ENCODE results near the gene ERGIC1.
"Not testable (repeated sequence)": the region's sequence is repeated elsewhere in the genome, so short reads cannot be mapped to it uniquely, and the experiment has no call there.

Gene ERGIC1

DNA sequence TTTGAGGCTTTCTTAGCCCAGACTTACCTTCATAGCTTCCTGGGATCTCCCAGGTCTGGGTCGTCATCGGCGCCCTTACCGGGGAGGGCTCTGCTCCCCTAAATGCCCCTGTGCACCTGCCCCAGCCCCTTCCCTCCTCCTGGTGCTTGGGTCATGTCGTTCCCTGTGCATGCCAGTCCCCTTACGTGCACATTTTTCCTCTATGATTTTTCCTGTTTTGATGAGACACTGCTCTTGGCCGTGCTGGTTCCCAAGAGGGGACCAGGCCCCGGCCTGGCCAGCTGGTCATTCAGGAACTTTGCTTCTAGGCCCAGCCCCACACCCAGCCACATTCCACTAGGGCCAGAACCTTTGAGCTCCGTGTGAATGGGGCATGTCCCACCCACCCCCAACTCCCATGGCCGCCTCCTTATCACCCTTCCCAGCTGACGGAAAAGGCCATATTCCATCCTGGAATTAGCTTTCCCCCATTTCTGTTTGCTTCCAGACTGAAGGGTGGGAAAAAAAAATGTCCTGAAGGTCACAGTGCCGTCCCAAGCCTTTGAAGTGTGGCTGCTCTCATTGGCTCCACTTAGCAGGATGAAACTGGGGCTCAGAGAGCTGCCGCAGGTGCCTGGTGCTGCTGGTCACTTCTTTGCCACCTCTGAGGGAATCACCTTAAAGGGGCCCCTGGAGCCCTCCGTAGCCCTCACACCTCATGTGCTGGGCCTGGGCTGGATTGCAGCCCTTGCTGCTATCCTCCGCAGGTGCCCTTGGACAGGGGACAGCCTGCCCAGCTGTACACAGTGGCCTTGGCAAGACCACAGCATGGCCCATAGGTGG is 25.1 kb downstream of the ERGIC1 start:
- Mint-ChIP-seq H3K36me3 (ENCODE audit: insufficient read depth) (peaks cover 4% of the 10 kb centered on the region), H3K27me3 (no peaks in the 10 kb centered on the region), H3K9me3 (no peaks in the 10 kb centered on the region), H3K4me1 (peaks cover 58% of the 10 kb centered on the region), H3K27ac (ENCODE audit: low read depth) (peak overlapping the region; percentile 68), H3K4me3 (no peak overlapping the region)
- no peak for ATAC-seq (replicated peaks; ENCODE audit: extremely low read depth, poor library complexity, severe bottlenecking)
- DNase-seq (ENCODE audit: low spot score in 2 of 2) = no peak

DNA sequence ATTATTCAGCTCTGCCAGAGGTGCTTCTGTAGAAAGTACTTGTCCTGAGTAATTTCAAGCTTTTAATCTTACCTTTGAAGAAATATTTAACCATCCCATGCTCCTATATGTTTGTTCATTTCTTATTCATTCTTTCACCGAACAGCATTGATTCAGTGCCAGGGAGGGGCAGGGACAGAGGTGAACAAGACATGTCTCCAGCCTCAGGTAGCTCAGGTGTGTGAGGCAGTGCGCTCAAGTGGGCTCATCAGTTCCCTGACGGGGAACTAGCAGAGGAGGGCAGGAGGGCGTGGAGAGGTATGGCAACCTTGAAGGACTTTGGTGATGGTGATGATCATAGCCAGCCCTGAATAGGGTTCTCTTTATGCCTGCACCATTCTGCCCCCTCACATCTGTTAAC is 25.9 kb downstream of the ERGIC1 start:
- Mint-ChIP-seq H3K9me3 (no peaks in the 10 kb centered on the region), H3K27me3 (no peaks in the 10 kb centered on the region), H3K36me3 (ENCODE audit: insufficient read depth) (peaks cover 3% of the 10 kb centered on the region), H3K4me3 (no peak overlapping the region), H3K27ac (ENCODE audit: low read depth) (peak overlapping the region; percentile 68), H3K4me1 (peaks cover 51% of the 10 kb centered on the region)
- no peak for DNase-seq (ENCODE audit: low spot score in 2 of 2)
- no peak for ATAC-seq (replicated peaks; ENCODE audit: extremely low read depth, poor library complexity, severe bottlenecking)

DNA sequence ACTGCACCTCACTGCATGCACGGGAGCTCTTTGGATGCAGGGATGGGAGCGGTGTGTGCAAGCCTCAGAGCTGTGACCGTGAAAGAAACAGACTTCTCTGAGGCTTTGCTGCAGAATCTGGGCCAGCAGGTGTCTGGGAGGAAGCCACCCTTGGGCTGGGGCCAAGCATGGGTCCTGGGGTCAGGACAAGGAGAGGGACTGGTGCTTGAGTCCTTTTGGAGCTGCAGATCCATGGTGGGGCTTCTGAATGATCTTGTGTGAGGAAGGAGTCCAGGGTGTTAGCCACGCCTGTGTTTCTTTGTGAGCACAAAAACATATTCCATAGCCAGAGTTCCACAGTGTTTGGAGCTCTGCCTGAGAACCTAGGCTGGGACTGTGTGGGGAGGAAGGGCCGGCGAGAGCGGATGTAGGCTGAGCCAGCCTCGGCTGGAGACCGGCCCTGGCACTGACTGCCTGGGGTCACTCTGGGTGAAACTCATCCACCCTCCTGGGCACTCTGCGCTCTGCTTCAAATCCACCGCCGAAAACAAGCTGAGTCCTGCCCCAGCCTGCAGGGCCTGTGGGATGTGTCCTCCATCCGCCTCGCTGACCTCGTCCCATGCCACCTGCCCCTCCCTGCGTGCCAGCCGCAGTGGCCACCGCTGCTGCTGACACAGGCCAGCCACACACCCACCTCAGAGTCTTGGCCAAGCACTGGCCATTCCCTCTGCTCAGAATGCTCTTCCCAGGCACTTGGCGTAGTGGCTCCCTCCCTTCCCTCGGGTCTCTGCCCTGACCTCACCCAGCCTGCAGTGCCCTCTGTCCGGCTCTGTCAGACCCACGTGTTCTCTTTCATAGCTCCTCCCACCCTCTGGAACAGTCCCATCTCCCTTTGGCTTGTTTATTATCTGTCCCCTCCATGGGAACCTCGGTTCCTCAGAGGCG is 26.7 kb downstream of the ERGIC1 start:
- Mint-ChIP-seq H3K27ac (ENCODE audit: low read depth) (peak overlapping the region; percentile 53), H3K4me1 (peaks cover 51% of the 10 kb centered on the region), H3K9me3 (no peaks in the 10 kb centered on the region), H3K36me3 (ENCODE audit: insufficient read depth) (peaks cover 2% of the 10 kb centered on the region), H3K27me3 (no peaks in the 10 kb centered on the region), H3K4me3 (no peak overlapping the region)
- ATAC-seq (replicated peaks; ENCODE audit: extremely low read depth, poor library complexity, severe bottlenecking) (no peak), DNase-seq (ENCODE audit: low spot score in 2 of 2) (no peak)

DNA sequence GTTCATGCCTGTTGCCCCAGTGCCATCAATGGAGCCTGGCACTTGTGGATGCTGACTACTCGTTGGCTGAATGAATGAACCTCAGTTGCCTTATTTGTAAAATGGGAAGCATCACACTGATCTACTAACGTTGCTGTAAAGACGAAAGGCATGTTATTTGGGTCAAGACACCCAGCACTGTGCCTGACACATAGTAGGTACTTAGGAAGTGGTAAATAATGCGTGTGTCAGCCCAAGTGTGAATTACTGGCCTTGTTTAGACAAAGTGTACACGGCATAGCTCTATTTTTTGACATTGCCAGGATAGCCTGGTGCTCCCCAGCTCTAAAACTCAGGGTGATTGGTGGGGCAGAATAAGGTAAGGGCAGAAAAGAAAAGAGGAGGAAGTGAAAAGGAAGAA is 27.4 kb downstream of the ERGIC1 start:
- no peak for DNase-seq (ENCODE audit: low spot score in 2 of 2)
- H3K27ac Mint-ChIP-seq (ENCODE audit: low read depth) = peak overlapping the region; percentile 53

DNA sequence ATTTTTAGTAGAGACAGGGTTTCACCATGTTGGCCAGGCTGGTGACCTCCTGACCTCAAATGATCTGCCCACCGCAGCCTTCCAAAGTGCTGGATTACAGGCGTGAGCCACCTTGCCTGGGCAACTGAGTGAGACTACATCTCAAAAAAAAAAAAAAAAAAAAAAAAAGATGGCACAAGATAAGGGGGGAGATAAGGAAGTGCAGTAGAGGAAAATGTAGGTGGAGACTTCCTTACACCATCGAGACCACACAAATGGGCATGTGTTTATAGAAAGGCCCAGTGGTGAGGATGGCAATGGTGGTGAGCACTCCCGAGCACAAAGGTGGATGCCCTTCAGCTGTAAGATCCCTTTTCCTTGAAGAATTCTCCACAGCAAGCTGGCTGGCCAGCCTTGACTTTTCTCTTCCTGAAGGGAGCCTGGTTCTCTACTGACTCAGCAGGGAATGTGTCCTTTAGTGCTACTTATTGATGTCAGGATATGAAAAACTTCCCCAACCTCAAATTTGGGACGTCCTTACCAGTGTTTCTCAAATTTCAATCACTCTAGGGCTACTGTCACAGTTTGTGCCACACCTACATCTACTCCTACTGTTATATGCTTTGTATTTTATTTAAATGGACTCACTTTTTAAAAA is 28.2 kb downstream of the ERGIC1 start:
- Mint-ChIP-seq H3K9me3 (no peaks in the 10 kb centered on the region), H3K27me3 (no peaks in the 10 kb centered on the region), H3K4me3 (no peak overlapping the region), H3K4me1 (peaks cover 51% of the 10 kb centered on the region), H3K36me3 (ENCODE audit: insufficient read depth) (peaks cover 2% of the 10 kb centered on the region), H3K27ac (ENCODE audit: low read depth) (peak overlapping the region; percentile 13)
- DNase-seq (ENCODE audit: low spot score in 2 of 2) (no peak), ATAC-seq (replicated peaks; ENCODE audit: extremely low read depth, poor library complexity, severe bottlenecking) (no peak)

More for the DNA sequence above, 27.4 kb downstream of the ERGIC1 start:
- peaks cover 49% of the 10 kb centered on the region for H3K4me1 Mint-ChIP-seq
- no peak overlapping the region for H3K4me3 Mint-ChIP-seq
- H3K9me3 Mint-ChIP-seq = no peaks in the 10 kb centered on the region
- ATAC-seq (replicated peaks; ENCODE audit: extremely low read depth, poor library complexity, severe bottlenecking) = no peak
- peaks cover 2% of the 10 kb centered on the region for H3K36me3 Mint-ChIP-seq (ENCODE audit: insufficient read depth)
- H3K27me3 Mint-ChIP-seq = no peaks in the 10 kb centered on the region

DNA sequence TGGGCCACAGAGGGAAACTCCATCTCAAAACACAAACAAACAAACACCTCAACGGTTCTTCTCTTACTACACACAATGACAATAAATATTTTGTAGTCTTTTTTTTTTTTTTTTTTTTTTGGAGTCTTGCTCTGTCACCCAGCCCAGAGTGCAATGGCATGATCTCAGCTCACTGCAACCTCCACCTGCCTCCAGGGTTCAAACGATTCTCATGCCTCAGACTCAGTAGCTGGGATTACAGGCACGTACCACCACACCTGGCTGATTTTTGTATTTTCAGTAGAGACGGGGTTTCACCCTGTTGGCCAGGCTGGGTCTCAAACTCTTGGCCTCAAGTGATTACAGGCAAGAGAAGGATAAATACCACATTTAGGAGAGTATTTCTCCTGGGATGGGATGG is 30.1 kb downstream of the ERGIC1 start:
- H3K4me3 Mint-ChIP-seq; H3K36me3 Mint-ChIP-seq (ENCODE audit: insufficient read depth); H3K27me3 Mint-ChIP-seq; H3K27ac Mint-ChIP-seq (ENCODE audit: low read depth); DNase-seq (ENCODE audit: low spot score in 2 of 2); ATAC-seq (replicated peaks; ENCODE audit: extremely low read depth, poor library complexity, severe bottlenecking); H3K9me3 Mint-ChIP-seq: not testable (repeated sequence)
- peaks cover 62% of the 10 kb centered on the region for H3K4me1 Mint-ChIP-seq

DNA sequence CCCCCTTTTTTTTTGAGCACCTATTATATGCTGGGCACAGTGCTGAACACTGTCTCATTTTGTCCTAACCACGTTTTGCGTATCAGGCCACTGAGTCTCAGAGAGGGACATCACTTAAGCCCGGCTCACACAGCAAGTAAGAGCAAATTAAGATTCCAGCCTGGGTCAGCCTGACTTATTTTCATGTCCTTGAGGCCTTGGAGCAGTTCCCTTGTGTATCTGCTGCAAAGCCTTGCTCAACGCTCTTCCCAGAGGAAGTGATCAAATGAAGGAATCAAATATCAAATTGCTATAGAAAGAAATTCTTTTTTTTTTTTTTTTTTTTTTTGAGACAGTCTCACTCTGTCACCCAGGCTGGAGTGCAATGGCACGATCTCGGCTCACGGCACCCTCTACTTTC is 30.7 kb downstream of the ERGIC1 start:
- DNase-seq (ENCODE audit: low spot score in 2 of 2) = no peak
- ATAC-seq (replicated peaks; ENCODE audit: extremely low read depth, poor library complexity, severe bottlenecking) = no peak
- no peak overlapping the region for H3K27ac Mint-ChIP-seq (ENCODE audit: low read depth)
- peaks cover 62% of the 10 kb centered on the region for H3K4me1 Mint-ChIP-seq
- peaks cover 2% of the 10 kb centered on the region for H3K36me3 Mint-ChIP-seq (ENCODE audit: insufficient read depth)
- H3K4me3 Mint-ChIP-seq = no peak overlapping the region
- no peaks in the 10 kb centered on the region for H3K9me3 Mint-ChIP-seq
- H3K27me3 Mint-ChIP-seq = no peaks in the 10 kb centered on the region

DNA sequence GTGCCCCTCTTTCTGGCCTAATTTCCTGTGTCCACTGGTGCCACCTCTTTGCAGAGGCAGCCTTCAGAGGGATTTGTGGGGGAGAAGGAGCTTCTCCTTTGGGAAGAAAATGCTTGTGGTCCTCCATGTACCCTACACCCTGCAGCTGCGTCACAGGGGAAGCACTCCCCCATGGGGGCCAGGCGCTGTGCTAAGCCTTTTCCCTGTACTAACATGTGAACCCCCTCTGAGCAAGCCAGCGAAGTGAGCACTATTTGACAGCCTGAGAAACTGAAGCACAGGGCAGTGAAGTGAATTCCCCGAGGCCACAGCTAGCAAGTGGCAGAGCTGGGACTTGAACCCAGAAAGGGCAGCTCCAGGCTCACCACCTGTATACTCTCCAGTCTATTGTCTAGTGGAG is 32.3 kb downstream of the ERGIC1 start:
- Mint-ChIP-seq H3K27me3 (no peaks in the 10 kb centered on the region), H3K4me3 (no peak overlapping the region), H3K36me3 (ENCODE audit: insufficient read depth) (no peaks in the 10 kb centered on the region), H3K9me3 (no peaks in the 10 kb centered on the region), H3K4me1 (peaks cover 47% of the 10 kb centered on the region), H3K27ac (ENCODE audit: low read depth) (peak overlapping the region; percentile 0)
- no peak for DNase-seq (ENCODE audit: low spot score in 2 of 2)
- no peak for ATAC-seq (replicated peaks; ENCODE audit: extremely low read depth, poor library complexity, severe bottlenecking)

DNA sequence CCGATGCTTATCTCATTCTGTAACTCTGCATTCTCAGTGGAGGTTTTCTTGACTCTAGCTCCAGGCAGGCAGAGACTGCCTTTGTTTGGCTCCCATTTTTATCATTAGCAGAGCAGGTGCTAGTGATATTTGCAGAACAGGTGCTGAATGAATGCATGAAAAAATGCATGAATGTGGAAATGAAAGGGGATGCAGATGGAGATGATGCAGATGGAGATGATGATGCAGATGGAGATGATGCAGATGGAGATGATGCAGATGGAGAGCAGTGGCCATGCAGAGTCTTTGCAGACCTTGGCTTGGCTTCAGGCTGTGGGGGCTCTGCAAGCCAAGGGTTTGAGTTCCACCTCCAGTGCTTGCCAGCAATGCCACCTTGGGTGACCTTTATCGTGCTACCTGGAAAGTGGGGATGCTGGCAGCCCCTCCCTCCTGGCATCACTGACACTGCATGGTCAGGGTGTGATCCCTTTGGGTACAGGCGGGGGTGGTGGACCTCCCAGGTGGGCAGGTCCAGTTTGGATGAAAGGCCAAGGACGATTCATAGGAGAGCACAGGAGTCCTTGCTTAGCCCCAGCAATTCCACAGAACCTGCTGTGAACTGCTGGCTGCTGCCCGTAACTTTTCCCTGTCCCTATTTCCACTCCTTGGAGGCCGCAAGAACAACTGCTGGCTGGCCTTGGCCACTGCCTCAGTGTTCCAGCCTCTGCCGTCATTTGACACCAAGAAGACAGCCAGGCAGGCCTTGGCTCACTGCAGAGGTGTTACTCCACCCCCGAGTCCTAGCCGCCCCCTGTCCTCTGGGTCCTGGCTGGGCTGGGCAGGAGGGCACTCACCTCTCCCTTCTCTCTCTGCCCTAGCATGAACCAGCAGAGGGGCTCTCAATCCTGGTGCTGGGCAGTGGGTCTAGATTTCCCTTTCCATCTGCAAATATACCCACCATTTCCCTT is 33.0 kb downstream of the ERGIC1 start:
- no peak for ATAC-seq (replicated peaks; ENCODE audit: extremely low read depth, poor library complexity, severe bottlenecking)
- Mint-ChIP-seq H3K9me3 (no peaks in the 10 kb centered on the region), H3K4me3 (no peak overlapping the region), H3K4me1 (peaks cover 40% of the 10 kb centered on the region), H3K27me3 (no peaks in the 10 kb centered on the region), H3K27ac (ENCODE audit: low read depth) (no peak overlapping the region), H3K36me3 (ENCODE audit: insufficient read depth) (no peaks in the 10 kb centered on the region)
- no peak for DNase-seq (ENCODE audit: low spot score in 2 of 2)

DNA sequence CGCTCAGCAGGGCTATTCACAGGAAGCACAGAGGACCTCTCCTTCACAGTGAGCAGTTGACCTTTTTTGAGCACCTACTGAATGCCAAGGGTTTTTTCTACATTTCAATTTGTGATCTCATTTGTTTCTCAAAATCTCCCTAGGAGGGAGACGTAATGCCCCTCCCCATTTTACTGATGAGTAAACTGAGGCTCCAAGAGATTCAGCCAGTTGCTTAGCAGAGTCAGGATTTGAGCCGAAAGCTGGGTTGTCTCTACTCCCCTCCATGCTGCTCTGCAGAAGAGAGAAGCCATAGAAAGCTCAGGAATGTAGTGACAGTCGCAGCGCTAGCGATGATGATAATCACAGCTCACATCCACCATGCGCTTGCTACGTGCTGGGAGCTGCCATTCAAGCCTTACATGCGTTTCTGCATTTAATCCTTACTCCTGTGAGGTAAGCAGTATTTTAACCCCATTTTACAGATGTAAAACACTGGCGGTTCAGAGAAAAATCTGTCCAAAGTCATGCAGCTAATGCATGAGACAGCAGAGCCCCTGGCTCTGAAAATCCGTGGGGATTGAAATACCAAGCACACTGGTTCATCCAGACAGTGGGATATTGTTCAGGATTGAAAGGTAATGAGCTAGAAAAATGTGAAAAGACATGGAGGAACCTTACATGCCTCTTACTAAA is 33.8 kb downstream of the ERGIC1 start:
- no peaks in the 10 kb centered on the region for H3K27me3 Mint-ChIP-seq
- ATAC-seq (replicated peaks; ENCODE audit: extremely low read depth, poor library complexity, severe bottlenecking) = no peak

DNA sequence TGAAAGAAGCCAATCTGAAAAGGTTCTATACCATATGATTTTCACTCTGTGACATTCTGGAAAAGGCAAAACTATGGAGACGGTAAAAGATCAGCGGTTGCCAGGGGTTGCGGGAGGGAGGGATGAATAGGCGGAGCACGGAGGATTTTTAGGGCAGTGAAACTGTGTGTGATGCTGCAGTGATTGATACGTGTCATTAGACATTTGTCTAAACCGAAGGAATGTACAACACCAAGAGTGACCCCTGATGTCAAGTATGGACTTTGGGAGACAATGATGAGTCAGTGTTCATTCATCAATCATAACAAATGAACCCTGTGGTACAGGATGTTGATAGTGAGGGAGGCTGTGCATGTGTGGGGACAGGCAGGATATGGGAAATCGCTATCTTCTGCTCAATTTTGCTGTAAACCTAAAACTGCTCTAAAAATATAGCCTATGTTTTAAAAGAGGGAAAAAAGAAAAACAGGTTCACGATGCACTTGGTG is 34.4 kb downstream of the ERGIC1 start:
- no peaks in the 10 kb centered on the region for H3K9me3 Mint-ChIP-seq
- no peak for ATAC-seq (replicated peaks; ENCODE audit: extremely low read depth, poor library complexity, severe bottlenecking)
- H3K27me3 Mint-ChIP-seq = no peaks in the 10 kb centered on the region
- no peak for DNase-seq (ENCODE audit: low spot score in 2 of 2)
- no peaks in the 10 kb centered on the region for H3K36me3 Mint-ChIP-seq (ENCODE audit: insufficient read depth)
- no peak overlapping the region for H3K4me3 Mint-ChIP-seq
- H3K27ac Mint-ChIP-seq (ENCODE audit: low read depth) = no peak overlapping the region
- peaks cover 34% of the 10 kb centered on the region for H3K4me1 Mint-ChIP-seq

More for the DNA sequence above, 33.8 kb downstream of the ERGIC1 start:
- no peak for DNase-seq (ENCODE audit: low spot score in 2 of 2)
- Mint-ChIP-seq H3K9me3 (no peaks in the 10 kb centered on the region), H3K4me1 (peaks cover 34% of the 10 kb centered on the region), H3K4me3 (no peak overlapping the region), H3K36me3 (ENCODE audit: insufficient read depth) (no peaks in the 10 kb centered on the region), H3K27ac (ENCODE audit: low read depth) (no peak overlapping the region)

All from central memory CD8-positive, alpha-beta T cell (primary cell).